Mucosa of stomach (tissue), 1 donor: ENCODE measurements around the gene RAB35.

Experiments
- H3K27me3 ChIP-seq: one replicate; pipeline ENCODE4 v1.7.0; 2013; ENCODE audit warnings: mild to moderate bottlenecking, low read length; ENCODE audit not compliant: control insufficient read depth, insufficient read depth
- H3K36me3 ChIP-seq: one replicate; pipeline ENCODE4 v1.7.0; 2013; ENCODE audit warnings: low read length; ENCODE audit not compliant: control insufficient read depth, insufficient read depth
- H3K4me1 ChIP-seq: one replicate; pipeline ENCODE4 v1.7.0; 2013; ENCODE audit warnings: mild to moderate bottlenecking, low read length; ENCODE audit not compliant: control insufficient read depth, insufficient read depth
- H3K4me3 ChIP-seq: one replicate; pipeline ENCODE4 v1.7.0; 2013; ENCODE audit warnings: low read length
- H3K9ac ChIP-seq: one replicate; pipeline ENCODE4 v1.7.0; 2013; ENCODE audit warnings: mild to moderate bottlenecking, low read length, moderate library complexity
- H3K9me3 ChIP-seq: one replicate; pipeline ENCODE4 v1.7.0; 2013; ENCODE audit warnings: mild to moderate bottlenecking, low read length, moderate library complexity; ENCODE audit not compliant: control insufficient read depth
- donor health status: Pancreatic carcinoma.

The RAB35 gene

GRCh38 chr12:120115066-120115465, 1.5 kb downstream of the RAB35 start:
- peak overlapping the region; percentile 66 for H3K9ac ChIP-seq
- peaks cover 27% of the 10 kb centered on the region for H3K4me1 ChIP-seq
- no peaks in the 10 kb centered on the region for H3K27me3 ChIP-seq
- H3K36me3 ChIP-seq: no peaks in the 10 kb centered on the region
- H3K4me3 ChIP-seq: no peak overlapping the region
- H3K9me3 ChIP-seq: no peaks in the 10 kb centered on the region

- no peaks in the 10 kb centered on the region for H3K27me3 ChIP-seq
- no peak overlapping the region for H3K4me3 ChIP-seq
- H3K4me1 ChIP-seq: peaks cover 17% of the 10 kb centered on the region
- no peaks in the 10 kb centered on the region for H3K9me3 ChIP-seq
- H3K36me3 ChIP-seq: no peaks in the 10 kb centered on the region
- H3K9ac ChIP-seq: no peak overlapping the region
These were observed 5.7 kb downstream of the RAB35 start for GRCh38 chr12:120110550-120111501.

GRCh38 chr12:120109570-120110267, 6.8 kb downstream of the RAB35 start:
- Histone ChIP-seq H3K27me3 (no peaks in the 10 kb centered on the region), H3K36me3 (no peaks in the 10 kb centered on the region), H3K9me3 (no peaks in the 10 kb centered on the region), H3K9ac (no peak overlapping the region), H3K4me3 (no peak overlapping the region), H3K4me1 (peaks cover 12% of the 10 kb centered on the region)

- no peaks in the 10 kb centered on the region for H3K9me3 ChIP-seq
- no peak overlapping the region for H3K4me3 ChIP-seq
- no peaks in the 10 kb centered on the region for H3K27me3 ChIP-seq
- peaks cover 22% of the 10 kb centered on the region for H3K4me1 ChIP-seq
- peaks cover 12% of the 10 kb centered on the region for H3K36me3 ChIP-seq
- H3K9ac ChIP-seq: no peak overlapping the region
These were observed 10.4 kb downstream of the RAB35 start for GRCh38 chr12:120106151-120106550.

- Histone ChIP-seq H3K4me3 (no peak overlapping the region), H3K27me3 (no peaks in the 10 kb centered on the region), H3K4me1 (peaks cover 23% of the 10 kb centered on the region), H3K9ac (no peak overlapping the region), H3K36me3 (peaks cover 19% of the 10 kb centered on the region), H3K9me3 (no peaks in the 10 kb centered on the region)
These were observed 13.2 kb downstream of the RAB35 start for GRCh38 chr12:120103371-120103770.

GRCh38 chr12:120103044-120103338, 13.6 kb downstream of the RAB35 start:
- Histone ChIP-seq H3K9ac (no peak overlapping the region), H3K9me3 (no peaks in the 10 kb centered on the region), H3K4me3 (no peak overlapping the region), H3K4me1 (peaks cover 23% of the 10 kb centered on the region), H3K27me3 (no peaks in the 10 kb centered on the region), H3K36me3 (peaks cover 22% of the 10 kb centered on the region)

- no peaks in the 10 kb centered on the region for H3K27me3 ChIP-seq
- H3K36me3 ChIP-seq: peaks cover 24% of the 10 kb centered on the region
- no peak overlapping the region for H3K4me3 ChIP-seq
These were observed 14.1 kb downstream of the RAB35 start for GRCh38 chr12:120102189-120103043.

GRCh38 chr12:120101617-120102016, 14.9 kb downstream of the RAB35 start:
- Histone ChIP-seq H3K4me3 (no peak overlapping the region), H3K36me3 (peaks cover 32% of the 10 kb centered on the region), H3K9me3 (no peaks in the 10 kb centered on the region), H3K9ac (no peak overlapping the region), H3K27me3 (no peaks in the 10 kb centered on the region), H3K4me1 (peaks cover 23% of the 10 kb centered on the region)

More at GRCh38 chr12:120102189-120103043, 14.1 kb downstream of the RAB35 start:
- H3K9ac ChIP-seq: no peak overlapping the region
- no peaks in the 10 kb centered on the region for H3K9me3 ChIP-seq
- H3K4me1 ChIP-seq: peaks cover 23% of the 10 kb centered on the region

GRCh38 chr12:120101182-120101581, 15.4 kb downstream of the RAB35 start:
- Histone ChIP-seq H3K9ac (peak overlapping the region; percentile 22), H3K9me3 (no peaks in the 10 kb centered on the region), H3K4me3 (no peak overlapping the region), H3K27me3 (no peaks in the 10 kb centered on the region), H3K4me1 (peaks cover 23% of the 10 kb centered on the region), H3K36me3 (peaks cover 34% of the 10 kb centered on the region)

- peaks cover 23% of the 10 kb centered on the region for H3K4me1 ChIP-seq
- H3K9me3 ChIP-seq: no peaks in the 10 kb centered on the region
- no peak overlapping the region for H3K4me3 ChIP-seq
- peaks cover 40% of the 10 kb centered on the region for H3K36me3 ChIP-seq
- no peak overlapping the region for H3K9ac ChIP-seq
- no peaks in the 10 kb centered on the region for H3K27me3 ChIP-seq
These were observed 15.9 kb downstream of the RAB35 start for GRCh38 chr12:120100630-120101029.

- Histone ChIP-seq H3K9ac (no peak overlapping the region), H3K36me3 (peaks cover 44% of the 10 kb centered on the region), H3K4me3 (no peak overlapping the region), H3K4me1 (peaks cover 17% of the 10 kb centered on the region), H3K9me3 (no peaks in the 10 kb centered on the region), H3K27me3 (no peaks in the 10 kb centered on the region)
These were observed 16.8 kb downstream of the RAB35 start for GRCh38 chr12:120099738-120100137.
